Hepatocyte (in vitro differentiated cells): ENCODE data around the gene DIAPH2. TPM values are rescaled to one million over a fixed set of nuclear protein-coding genes. Genes with fewer than 3 reads are reported as not detected.

Experiments
- DNase-seq: peaks from one replicate; pipeline ENCODE4 v3.0.0-alpha.2; 2016; ENCODE audit warnings: low spot score
- H2AFZ ChIP-seq: fragments of 200-600 bp; sonication (generic); 2 replicates; pipeline ENCODE4 v1.6.0; 2016; ENCODE audit warnings: antibody characterized with exemption, mild to moderate bottlenecking
- H3K27ac ChIP-seq: fragments of 200-600 bp; sonication (generic); 2 replicates; pipeline ENCODE4 v1.5.1; 2016; ENCODE audit warnings: mild to moderate bottlenecking
- H3K27me3 ChIP-seq: fragments of 200-600 bp; sonication (generic); 2 replicates; pipeline ENCODE4 v1.6.1; 2016
- H3K36me3 ChIP-seq: fragments of 200-600 bp; sonication (generic); replicated peaks from 2 replicates; pipeline ENCODE4 v1.5.1; 2016; ENCODE audit warnings: low read depth; ENCODE audit not compliant: insufficient read depth
- H3K4me1 ChIP-seq: fragments of 200-600 bp; sonication (generic); 2 replicates; pipeline ENCODE4 v1.5.1; 2016; ENCODE audit warnings: mild to moderate bottlenecking, moderate library complexity; ENCODE audit not compliant: insufficient read depth
- H3K4me2 ChIP-seq: fragments of 200-600 bp; sonication (generic); 2 replicates; pipeline ENCODE4 v1.6.0; 2016
- H3K4me3 ChIP-seq: fragments of 200-600 bp; sonication (generic); 2 replicates; pipeline ENCODE4 v1.5.1; 2016; ENCODE audit warnings: mild to moderate bottlenecking
- H3K79me2 ChIP-seq: fragments of 200-600 bp; sonication (generic); 2 replicates; pipeline ENCODE4 v1.6.0; 2017; ENCODE audit warnings: mild to moderate bottlenecking
- H3K9me2 ChIP-seq: fragments of 200-600 bp; sonication (generic); replicated peaks from 2 replicates; pipeline ENCODE4 v1.6.0; 2017; ENCODE audit warnings: mild to moderate bottlenecking; ENCODE audit not compliant: insufficient read depth
- H3K9me3 ChIP-seq: fragments of 200-600 bp; sonication (generic); 2 replicates; pipeline ENCODE4 v1.5.1; 2016; ENCODE audit warnings: low read depth, mild to moderate bottlenecking
- H4K20me1 ChIP-seq: fragments of 200-600 bp; sonication (generic); 2 replicates; pipeline ENCODE4 v1.6.0; 2016; ENCODE audit warnings: mild to moderate bottlenecking; ENCODE audit not compliant: insufficient read depth, poor library complexity, severe bottlenecking
- CTCF ChIP-seq: fragments of 200-600 bp; sonication (generic); IDR thresholded peaks from 2 replicates; pipeline ENCODE4 v1.5.1; 2016; ENCODE audit warnings: antibody characterized with exemption, mild to moderate bottlenecking; ENCODE audit not compliant: poor library complexity
- EZH2 ChIP-seq: fragments of 200-600 bp; sonication (generic); IDR thresholded peaks from 2 replicates; pipeline ENCODE4 v1.6.1; 2016; ENCODE audit warnings: antibody characterized with exemption, mild to moderate bottlenecking, borderline replicate concordance
- EZH2phosphoT487 ChIP-seq: fragments of 200-600 bp; sonication (generic); IDR thresholded peaks from one replicate; pipeline ENCODE4 v1.6.1; 2018; ENCODE audit warnings: antibody characterized with exemption, mild to moderate bottlenecking, low read depth, moderate library complexity; ENCODE audit not compliant: unreplicated experiment, severe bottlenecking
- WGBS: methylation state at CpG from one replicate; pipeline ENCODE4 v1.1.6; 2016; ENCODE audit warnings: low lambda C conversion rate; ENCODE audit errors: missing lambda C conversion rate; 5-methylcytosine and 5-hydroxymethylcytosine counted together
- polyA plus RNA-seq: library from polyadenylated mRNA; unstranded; fragments of >200 nt; fragmentation: Nextera tagmentation; extraction: Ambion mirVana; gene quantifications from 2 replicates; pipeline ENCODE4 v1.2.1, GENCODE V29; 2016
- total RNA-seq: library from RNA; depleted of rRNA; stranded (reverse); fragments of >200 nt; gene quantifications from 2 replicates; pipeline ENCODE4 v1.2.3, GENCODE V29; 2014

DIAPH2 gene
- total and polyA plus RNA-seq, 2 experiments from 2014 or later: 14.8 to 32.4 TPM

GRCh38 chrX:97284531-97284930 is 599.9 kb downstream of the DIAPH2 start:
- Histone ChIP-seq H3K36me3 (no peaks in the 10 kb centered on the region), H3K9me2 (no peaks in the 10 kb centered on the region), H3K79me2 (no peaks in the 10 kb centered on the region), H3K4me1 (no peaks in the 10 kb centered on the region), H2AFZ (no peak overlapping the region), H3K9me3 (no peaks in the 10 kb centered on the region), H4K20me1 (no peaks in the 10 kb centered on the region), H3K4me3 (no peak overlapping the region), H3K27me3 (no peaks in the 10 kb centered on the region), H3K4me2 (no peak overlapping the region), H3K27ac (no peak overlapping the region)
- TF ChIP-seq CTCF (no peak), EZH2phosphoT487 (no peak), EZH2 (no peak)
- WGBS: 100% methylated on average over 9 of the region's 9 CpGs
- DNase-seq: no peak

GRCh38 chrX:97290199-97290598 is 605.6 kb downstream of the DIAPH2 start:
- H3K9me3 ChIP-seq: no peaks in the 10 kb centered on the region
- no peaks in the 10 kb centered on the region for H3K36me3 ChIP-seq
- no peaks in the 10 kb centered on the region for H3K79me2 ChIP-seq
- H3K27me3 ChIP-seq: no peaks in the 10 kb centered on the region
- no peaks in the 10 kb centered on the region for H4K20me1 ChIP-seq
- no peaks in the 10 kb centered on the region for H3K9me2 ChIP-seq
- no peak for TF ChIP-seq CTCF
- no peak for TF ChIP-seq EZH2
- no peak for TF ChIP-seq EZH2phosphoT487
- DNase-seq: no peak
- no peak overlapping the region for H3K4me3 ChIP-seq
- H3K27ac ChIP-seq: no peak overlapping the region
- no peak overlapping the region for H3K4me2 ChIP-seq
- WGBS: 100% methylated on average over 1 of the region's 1 CpG
- no peak overlapping the region for H2AFZ ChIP-seq
- no peaks in the 10 kb centered on the region for H3K4me1 ChIP-seq

- DNase-seq: no peak
- Histone ChIP-seq H3K9me2 (no peaks in the 10 kb centered on the region), H3K79me2 (no peaks in the 10 kb centered on the region), H3K27me3 (no peaks in the 10 kb centered on the region), H3K36me3 (no peaks in the 10 kb centered on the region), H3K27ac (no peak overlapping the region), H4K20me1 (no peaks in the 10 kb centered on the region), H2AFZ (no peak overlapping the region), H3K9me3 (no peaks in the 10 kb centered on the region), H3K4me3 (no peak overlapping the region), H3K4me2 (no peak overlapping the region), H3K4me1 (no peaks in the 10 kb centered on the region)
- TF ChIP-seq EZH2 (no peak), EZH2phosphoT487 (no peak), CTCF (no peak)
- whole genome bisulfite sequencing: 43% methylated on average over 4 of the region's 4 CpGs
Measured at GRCh38 chrX:97294041-97294440, 609.4 kb downstream of the DIAPH2 start.

GRCh38 chrX:97295954-97296353 is 611.3 kb downstream of the DIAPH2 start:
- WGBS: 95% methylated on average over 2 of the region's 2 CpGs
- no peak for TF ChIP-seq EZH2phosphoT487
- no peak for TF ChIP-seq CTCF
- no peak overlapping the region for H2AFZ ChIP-seq
- no peaks in the 10 kb centered on the region for H3K9me2 ChIP-seq
- no peaks in the 10 kb centered on the region for H3K4me1 ChIP-seq
- no peaks in the 10 kb centered on the region for H3K79me2 ChIP-seq
- no peaks in the 10 kb centered on the region for H4K20me1 ChIP-seq
- DNase-seq: no peak
- no peaks in the 10 kb centered on the region for H3K9me3 ChIP-seq
- no peak overlapping the region for H3K27ac ChIP-seq
- no peak overlapping the region for H3K4me3 ChIP-seq
- H3K27me3 ChIP-seq: no peaks in the 10 kb centered on the region
- no peak overlapping the region for H3K4me2 ChIP-seq
- H3K36me3 ChIP-seq: no peaks in the 10 kb centered on the region
